ENCODE measurements around the gene DHRSX.

The DHRSX gene

DNA sequence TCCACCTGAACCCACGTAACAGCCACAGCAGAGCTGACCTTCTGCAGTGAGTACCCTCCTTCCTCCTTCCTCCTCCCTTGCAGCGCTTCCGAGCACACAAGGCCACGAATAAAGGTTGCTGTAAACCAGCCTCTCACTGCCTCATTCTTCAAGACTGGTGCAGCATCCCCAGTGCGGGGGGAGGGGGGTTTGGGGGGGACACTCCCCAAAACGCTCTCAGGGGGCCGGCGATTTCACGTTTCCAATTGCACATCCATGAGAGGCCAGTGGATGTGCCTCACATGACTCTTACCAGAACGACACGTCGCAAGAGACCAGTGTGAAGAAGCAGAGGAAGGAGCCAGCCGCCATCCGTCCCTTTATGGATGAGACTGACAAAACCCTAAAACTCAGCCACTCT, 5.2 kb downstream of the DHRSX start:
- Histone ChIP-seq H3K9me3 (replicated peaks in 1 of 11) (0 out of 22 replicates have a peak, but pooled peaks cover 0 to under 1% (median 0%) of the 10 kb centered on the region in 11 experiments), H3K4me3 (no peak overlapping the region), H3K4me1 (peaks cover 30 to 81% (median 72%) of the 10 kb centered on the region in 10 experiments), H3K36me3 (peaks cover 35 to 66% (median 44%) of the 10 kb centered on the region in 11 experiments), H3K27ac (peak overlapping the region in 1 of 11 experiments; percentile 4; a peak in 1 of 22 replicates), H3K27me3 (no peaks in the 10 kb centered on the region), H4K20me1 (peaks cover 60 to 93% (median 82%) of the 10 kb centered on the region in 11 experiments), H3K9ac (no peak overlapping the region), H3K4me2 (no peak overlapping the region)
- no peak for TF ChIP-seq Cebpa-rat (IDR thresholded peaks at IDR 0.05)

DNA sequence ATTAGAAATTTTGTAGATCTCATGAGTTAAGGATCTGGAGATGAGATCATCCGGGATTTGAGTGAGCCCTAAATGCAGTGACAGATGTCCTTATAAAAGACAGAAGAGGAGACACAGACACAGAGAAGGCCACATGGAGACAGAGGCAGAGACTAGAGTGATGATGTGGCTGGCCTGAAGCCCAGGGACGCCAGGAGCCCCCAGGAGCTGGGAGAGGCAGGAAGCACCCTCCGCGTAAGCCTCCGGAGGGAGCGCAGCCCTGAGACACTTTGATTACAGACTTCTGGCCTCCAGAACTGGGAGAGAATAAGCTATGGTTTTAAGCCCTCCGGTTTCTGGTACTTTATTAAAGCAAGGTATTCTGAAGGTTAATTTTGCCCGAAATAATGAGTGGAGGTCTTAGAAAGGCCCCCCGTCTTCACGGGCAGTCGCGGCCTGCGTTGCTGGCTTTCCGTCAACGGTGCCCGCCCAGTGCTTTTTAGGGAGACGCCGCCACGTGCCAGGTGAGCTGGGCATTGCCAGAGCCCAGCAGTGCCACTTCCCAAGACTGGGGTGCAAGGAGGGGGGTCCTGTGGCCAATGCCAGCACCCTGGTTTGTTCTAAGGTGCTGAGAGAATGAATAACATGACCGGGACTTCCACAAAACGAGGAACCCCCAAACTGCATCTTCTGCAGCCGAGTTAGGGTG, 8.1 kb downstream of the DHRSX start:
- Histone ChIP-seq H3K9ac (peak overlapping the region in 8 of 11 experiments; percentile 12 to 54 (median 32); a peak in 9 of 22 replicates), H3K36me3 (peaks cover 62 to 89% (median 70%) of the 10 kb centered on the region in 11 experiments), H3K4me1 (peaks cover 16 to 89% (median 77%) of the 10 kb centered on the region in 10 experiments), H3K27ac (peak overlapping the region in 7 of 11 experiments; percentile 28 to 68 (median 62); a peak in 14 of 22 replicates), H3K4me3 (no peak overlapping the region), H3K4me2 (peak overlapping the region in 9 of 11 experiments; percentile 50 to 84 (median 74); a peak in 18 of 22 replicates), H3K9me3 (replicated peaks in 1 of 11) (peaks cover 0 to 15% (median 6%) of the 10 kb centered on the region in 11 experiments; a peak in 8 of 22 replicates), H4K20me1 (peaks cover 82 to 100% (median 98%) of the 10 kb centered on the region in 11 experiments), H3K27me3 (no peaks in the 10 kb centered on the region)
- no peak for TF ChIP-seq Cebpa-rat (IDR thresholded peaks at IDR 0.05)

DNA sequence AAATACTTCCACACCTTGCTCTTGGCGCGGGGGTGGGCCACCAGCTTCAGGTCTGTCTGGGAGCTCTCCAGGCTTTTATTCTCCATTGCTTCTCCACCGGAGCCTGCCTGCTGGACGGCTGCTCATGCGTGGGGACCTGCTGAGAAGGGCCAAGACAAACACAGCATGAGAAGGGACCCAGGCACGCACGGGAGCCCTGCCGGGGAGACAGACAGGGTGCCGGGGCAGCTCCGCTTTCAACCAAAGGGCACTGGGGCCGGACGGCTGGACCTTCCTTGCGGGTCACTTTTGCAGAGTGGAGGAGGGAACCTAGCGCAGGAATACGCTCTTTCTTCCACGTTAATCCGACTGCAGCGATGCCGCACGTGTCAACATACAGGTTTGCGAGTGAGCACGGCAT, 10.1 kb downstream of the DHRSX start:
- no peak for TF ChIP-seq Cebpa-rat (IDR thresholded peaks at IDR 0.05)
- peak overlapping the region in 7 of 11 experiments; percentile 66 to 84 (median 77); a peak in 12 of 22 replicates for H3K4me2 ChIP-seq

DNA sequence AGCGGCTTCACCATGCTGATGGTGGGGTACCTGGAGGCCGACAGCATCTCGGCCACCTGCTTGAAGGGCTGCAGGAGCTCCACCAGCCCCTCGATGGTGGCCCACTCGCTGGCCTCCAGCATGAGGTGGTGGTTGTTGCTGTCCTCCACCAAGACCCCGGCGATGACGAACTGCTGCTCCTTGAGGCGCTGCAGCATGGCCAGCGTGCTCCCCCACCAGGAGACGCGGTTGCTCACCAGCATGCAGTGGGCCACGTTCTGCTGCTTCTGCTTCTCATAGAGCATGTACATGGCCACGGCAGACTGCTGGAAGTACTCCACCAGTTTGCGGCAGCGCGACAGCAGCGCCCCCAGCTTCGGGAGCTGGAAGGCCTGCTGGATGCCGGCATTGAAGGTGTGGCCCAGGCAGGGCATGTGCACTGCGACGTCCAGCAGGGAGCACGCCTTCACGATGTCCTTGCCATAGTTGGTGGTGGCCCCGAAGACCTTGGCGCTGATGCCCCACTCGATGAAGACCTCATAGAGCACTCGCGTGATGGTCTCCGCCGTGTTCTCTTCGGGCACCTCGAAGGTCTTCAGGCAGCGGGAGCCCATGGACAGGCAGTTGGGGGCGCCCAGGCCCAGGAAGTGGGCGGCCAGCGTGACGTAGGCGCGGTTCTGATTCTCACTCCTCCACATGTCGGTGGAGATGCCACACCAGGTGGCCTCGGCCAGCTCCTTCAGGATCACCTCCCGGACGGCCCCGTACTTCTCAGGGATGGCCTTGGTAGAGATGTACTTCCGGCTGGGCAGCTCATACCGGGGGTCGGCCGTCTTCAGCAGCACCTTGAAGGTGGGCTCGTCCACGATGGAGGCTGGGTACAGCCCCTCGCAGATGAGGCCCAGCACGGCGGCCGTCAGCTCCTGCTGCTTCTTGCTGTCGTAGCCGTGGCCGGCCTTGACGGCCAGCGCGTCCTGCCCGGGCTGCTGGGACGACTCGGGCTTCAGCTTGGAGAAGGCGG, 11.0 kb downstream of the DHRSX start:
- 0 out of 22 replicates have a peak overlapping the region, but pooled peaks of 1 of the 11 experiments have one; percentile 38 for H3K9ac ChIP-seq
- H3K4me2 ChIP-seq: peak overlapping the region in 10 of 11 experiments; percentile 23 to 86 (median 74); a peak in 16 of 22 replicates
- peaks cover 81 to 97% (median 96%) of the 10 kb centered on the region in 11 experiments for H4K20me1 ChIP-seq
- H3K4me3 ChIP-seq: no peak overlapping the region
- peak overlapping the region in 2 of 11 experiments; percentile 62 to 70; a peak in 6 of 22 replicates for H3K27ac ChIP-seq
- no peaks in the 10 kb centered on the region for H3K27me3 ChIP-seq
- H3K9me3 ChIP-seq (replicated peaks in 1 of 11): peaks cover 0 to 15% (median 6%) of the 10 kb centered on the region in 11 experiments; a peak in 8 of 22 replicates
- TF ChIP-seq Cebpa-rat (IDR thresholded peaks at IDR 0.05): no peak
- H3K36me3 ChIP-seq: peaks cover 65 to 87% (median 74%) of the 10 kb centered on the region in 11 experiments
- peaks cover 6 to 90% (median 74%) of the 10 kb centered on the region in 10 experiments for H3K4me1 ChIP-seq

More for the DNA sequence above, 10.1 kb downstream of the DHRSX start:
- no peaks in the 10 kb centered on the region for H3K27me3 ChIP-seq
- H4K20me1 ChIP-seq: peaks cover 83 to 100% (median 99%) of the 10 kb centered on the region in 11 experiments
- peaks cover 0 to 15% (median 6%) of the 10 kb centered on the region in 11 experiments; a peak in 8 of 22 replicates for H3K9me3 ChIP-seq (replicated peaks in 1 of 11)
- peaks cover 6 to 91% (median 76%) of the 10 kb centered on the region in 10 experiments for H3K4me1 ChIP-seq
- peaks cover 66 to 91% (median 78%) of the 10 kb centered on the region in 11 experiments for H3K36me3 ChIP-seq
- H3K9ac ChIP-seq: peak overlapping the region in 2 of 11 experiments; percentile 4 to 38; a peak in 2 of 22 replicates
- peak overlapping the region in 4 of 11 experiments; percentile 21 to 63 (median 50); a peak in 7 of 22 replicates for H3K27ac ChIP-seq
- no peak overlapping the region for H3K4me3 ChIP-seq

DNA sequence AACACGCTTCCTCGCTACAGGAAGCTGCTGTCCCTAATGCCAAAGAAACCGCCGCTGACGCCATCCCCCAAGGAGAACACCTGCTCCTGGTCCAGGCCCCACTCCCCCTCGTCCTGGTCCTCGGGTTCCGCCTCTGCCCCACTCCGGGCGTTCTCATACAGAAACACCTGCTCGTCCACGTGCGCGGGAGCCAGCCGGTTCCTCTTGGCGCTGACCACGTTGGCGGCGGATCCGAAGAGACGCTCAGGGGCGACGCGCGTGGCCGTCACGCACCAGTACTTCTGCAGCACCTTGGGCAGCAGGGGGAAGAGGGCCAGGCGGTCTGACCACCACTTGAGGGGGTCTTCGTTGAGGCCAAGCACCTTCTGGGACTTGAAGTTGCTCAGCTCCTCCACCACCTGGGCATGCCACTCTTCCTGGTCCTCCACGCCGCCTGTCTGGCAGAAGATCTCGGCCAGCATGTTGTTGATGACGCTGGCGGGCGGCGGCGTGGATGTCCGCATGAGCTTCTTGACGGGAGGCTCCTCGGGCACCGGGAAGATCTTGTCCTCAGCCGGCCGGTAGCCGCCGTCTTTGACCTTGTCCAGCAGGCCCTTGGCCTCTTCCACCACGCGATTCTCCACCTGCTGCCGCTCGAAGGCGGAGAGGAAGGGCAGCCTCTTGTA, 12.0 kb downstream of the DHRSX start:
- H3K4me1 ChIP-seq: peaks cover 6 to 90% (median 69%) of the 10 kb centered on the region in 10 experiments; a peak in 19 of 20 replicates
- peaks cover 87 to 97% (median 96%) of the 10 kb centered on the region in 11 experiments for H4K20me1 ChIP-seq
- H3K9ac ChIP-seq: peak overlapping the region in 3 of 11 experiments; percentile 16 to 41 (median 26); a peak in 5 of 22 replicates
- peaks cover 69 to 91% (median 75%) of the 10 kb centered on the region in 11 experiments for H3K36me3 ChIP-seq
- peak overlapping the region in 8 of 11 experiments; percentile 11 to 70 (median 36); a peak in 9 of 22 replicates for H3K27ac ChIP-seq
- no peaks in the 10 kb centered on the region for H3K27me3 ChIP-seq
- no peak for TF ChIP-seq Cebpa-rat (IDR thresholded peaks at IDR 0.05)
- H3K4me3 ChIP-seq: peak overlapping the region in 1 of 10 experiments; percentile 15; a peak in 1 of 20 replicates
- H3K4me2 ChIP-seq: peak overlapping the region; percentile 23 to 86 (median 65); a peak in 21 of 22 replicates
- peaks cover 0 to 15% (median 6%) of the 10 kb centered on the region in 11 experiments; a peak in 8 of 22 replicates for H3K9me3 ChIP-seq (replicated peaks in 1 of 11)

DNA sequence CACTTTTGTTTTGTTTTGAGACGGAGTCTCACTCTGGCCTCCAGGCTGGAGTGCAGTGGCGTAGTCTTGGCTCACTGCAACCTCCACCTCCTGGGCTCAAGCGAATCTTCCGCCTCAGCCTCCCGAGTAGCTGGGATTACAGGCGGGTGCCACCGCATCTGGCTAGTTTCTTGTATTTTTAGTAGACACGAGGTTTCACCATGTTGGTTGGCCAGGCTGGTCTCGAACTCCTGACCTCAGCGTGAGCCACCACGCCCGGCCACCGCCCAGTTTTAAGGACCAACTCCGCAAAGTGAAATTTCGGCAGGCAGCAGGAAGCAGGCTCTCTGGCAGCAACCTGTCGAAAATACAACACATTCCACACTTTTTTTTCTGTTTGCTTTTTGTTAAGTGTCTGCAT, 13.4 kb downstream of the DHRSX start:
- H3K36me3 ChIP-seq: peaks cover 60 to 93% (median 71%) of the 10 kb centered on the region in 11 experiments
- peak overlapping the region in 4 of 11 experiments; percentile 42 to 70 (median 54); a peak in 4 of 22 replicates for H3K27ac ChIP-seq
- peak overlapping the region in 1 of 11 experiments; percentile 65; a peak in 2 of 22 replicates for H3K4me2 ChIP-seq
- no peak for TF ChIP-seq Cebpa-rat (IDR thresholded peaks at IDR 0.05)
- H3K9ac ChIP-seq: 0 out of 22 replicates have a peak overlapping the region, but pooled peaks of 2 of the 11 experiments have one; percentile 8 to 13
- H3K9me3 ChIP-seq (replicated peaks in 1 of 11): peaks cover 0 to 15% (median 6%) of the 10 kb centered on the region in 11 experiments; a peak in 8 of 22 replicates
- peaks cover 85 to 97% (median 95%) of the 10 kb centered on the region in 11 experiments for H4K20me1 ChIP-seq
- no peak overlapping the region for H3K4me3 ChIP-seq
- H3K4me1 ChIP-seq: peaks cover 6 to 77% (median 55%) of the 10 kb centered on the region in 10 experiments; a peak in 19 of 20 replicates
- no peaks in the 10 kb centered on the region for H3K27me3 ChIP-seq

DNA sequence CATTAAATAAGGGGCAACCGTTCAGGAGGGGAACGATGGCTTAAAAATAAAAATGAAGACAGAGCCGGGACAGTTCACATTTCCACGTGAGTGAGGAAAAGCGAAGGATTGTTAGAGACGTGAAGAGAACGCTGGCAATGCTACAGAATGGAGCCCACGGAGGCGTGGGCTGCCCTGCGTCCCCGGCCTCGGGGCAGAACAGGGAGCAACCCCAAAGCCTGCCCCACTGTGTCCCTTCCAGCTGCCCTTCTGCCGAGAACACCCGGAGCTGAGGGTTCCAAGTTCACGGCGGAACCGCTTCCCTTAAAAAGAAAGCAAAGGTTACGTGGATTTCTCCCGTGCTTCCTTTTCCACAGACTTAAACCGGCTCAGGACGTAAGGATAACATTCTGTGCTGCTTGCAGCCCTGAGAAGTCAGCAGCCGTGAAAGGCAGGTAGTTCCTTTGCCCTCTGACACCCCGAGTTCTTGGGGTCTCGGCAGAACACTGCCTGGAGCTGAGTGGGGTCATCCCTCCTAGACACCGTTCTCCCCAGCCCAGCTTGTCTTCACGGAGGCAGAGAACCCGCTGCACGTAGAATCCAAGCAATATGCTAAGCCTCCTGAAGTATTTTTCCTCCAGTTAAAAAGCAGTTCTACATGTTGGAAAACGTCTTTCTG, 14.2 kb downstream of the DHRSX start:
- Histone ChIP-seq H3K36me3 (peaks cover 57 to 85% (median 71%) of the 10 kb centered on the region in 11 experiments), H3K9me3 (replicated peaks in 1 of 11) (peaks cover 0 to 15% (median 6%) of the 10 kb centered on the region in 11 experiments; a peak in 8 of 22 replicates), H3K27me3 (no peaks in the 10 kb centered on the region), H3K4me1 (peaks cover 6 to 70% (median 47%) of the 10 kb centered on the region in 10 experiments; a peak in 19 of 20 replicates), H3K4me2 (peak overlapping the region in 1 of 11 experiments; percentile 65; a peak in 1 of 22 replicates), H4K20me1 (peaks cover 78 to 94% (median 91%) of the 10 kb centered on the region in 11 experiments), H3K27ac (peak overlapping the region in 4 of 11 experiments; percentile 21 to 70 (median 42); a peak in 5 of 22 replicates), H3K9ac (peak overlapping the region in 3 of 11 experiments; percentile 8 to 48 (median 13); a peak in 2 of 22 replicates), H3K4me3 (no peak overlapping the region)
- TF ChIP-seq Cebpa-rat (IDR thresholded peaks at IDR 0.05): no peak
